Measurements from ENCODE around the gene SHB.

GRCh38 chr9:37870799-37871176, 198.2 kb downstream of the SHB start:
- TF ChIP-seq CTCF (IDR thresholded peaks at IDR 0.05) (no peak), POLR2A (IDR thresholded peaks at IDR 0.05) (no peak)
